ENCODE data around the gene TMC1. TPM values are rescaled to one million over a fixed set of nuclear protein-coding genes. Genes with fewer than 3 reads are reported as not detected.
"Not testable (repeated sequence)": the region's sequence is repeated elsewhere in the genome, so short reads cannot be mapped to it uniquely, and the experiment has no call there.

The TMC1 gene
- total RNA-seq, 1 donor = 1.3 TPM

DNA sequence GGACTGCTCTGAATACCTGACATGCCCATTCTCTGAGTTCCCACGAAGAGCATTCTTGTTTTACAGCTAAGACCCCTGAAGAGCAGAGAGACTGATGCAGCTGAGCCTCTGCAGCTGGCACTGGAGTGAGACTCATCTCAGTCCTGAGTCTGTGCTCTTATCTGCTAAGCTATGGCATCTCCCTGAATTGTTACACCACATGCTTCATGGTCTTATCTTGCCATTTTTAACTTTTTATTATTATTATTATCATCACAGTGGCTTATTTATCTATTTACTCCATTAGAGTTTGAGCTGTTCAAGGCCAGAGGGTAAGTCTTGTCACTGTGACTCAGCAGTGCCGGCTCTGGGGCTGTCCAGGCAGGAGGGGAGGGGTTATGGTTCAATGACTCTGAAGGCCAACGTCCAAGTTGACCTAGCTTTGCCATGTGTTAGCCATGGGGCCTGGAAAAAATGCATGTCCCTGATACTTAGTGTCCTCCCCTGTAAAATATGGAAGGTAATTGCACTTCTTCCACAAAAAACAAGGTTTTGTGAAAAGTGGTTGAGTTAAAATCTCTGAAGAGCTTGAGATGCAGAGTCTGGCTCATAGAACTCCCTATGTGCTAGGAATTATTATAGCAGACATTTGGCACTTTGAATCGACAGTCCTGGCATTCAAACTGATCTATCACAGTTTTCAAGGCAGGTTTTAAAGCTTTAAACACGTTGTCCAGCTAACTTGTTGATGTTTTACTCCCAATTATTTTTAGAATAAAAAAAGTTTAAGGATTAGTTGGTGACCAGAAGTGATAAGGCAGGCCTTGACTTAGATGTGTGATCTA lies 336.9 kb downstream of the TMC1 start:
- DNase-seq (ENCODE audit: low read depth) = peak; percentile 63
- no peak overlapping the region for H3K4me3 ChIP-seq (ENCODE audit: low read depth, low read length)
- TF ChIP-seq, protein P1, sequence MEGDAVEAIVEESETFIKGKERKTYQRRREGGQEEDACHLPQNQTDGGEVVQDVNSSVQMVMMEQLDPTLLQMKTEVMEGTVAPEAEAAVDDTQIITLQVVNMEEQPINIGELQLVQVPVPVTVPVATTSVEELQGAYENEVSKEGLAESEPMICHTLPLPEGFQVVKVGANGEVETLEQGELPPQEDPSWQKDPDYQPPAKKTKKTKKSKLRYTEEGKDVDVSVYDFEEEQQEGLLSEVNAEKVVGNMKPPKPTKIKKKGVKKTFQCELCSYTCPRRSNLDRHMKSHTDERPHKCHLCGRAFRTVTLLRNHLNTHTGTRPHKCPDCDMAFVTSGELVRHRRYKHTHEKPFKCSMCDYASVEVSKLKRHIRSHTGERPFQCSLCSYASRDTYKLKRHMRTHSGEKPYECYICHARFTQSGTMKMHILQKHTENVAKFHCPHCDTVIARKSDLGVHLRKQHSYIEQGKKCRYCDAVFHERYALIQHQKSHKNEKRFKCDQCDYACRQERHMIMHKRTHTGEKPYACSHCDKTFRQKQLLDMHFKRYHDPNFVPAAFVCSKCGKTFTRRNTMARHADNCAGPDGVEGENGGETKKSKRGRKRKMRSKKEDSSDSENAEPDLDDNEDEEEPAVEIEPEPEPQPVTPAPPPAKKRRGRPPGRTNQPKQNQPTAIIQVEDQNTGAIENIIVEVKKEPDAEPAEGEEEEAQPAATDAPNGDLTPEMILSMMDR (IDR thresholded peaks at IDR 0.05; ENCODE audit: insufficient read depth, low read depth, low read length) = no peak

DNA sequence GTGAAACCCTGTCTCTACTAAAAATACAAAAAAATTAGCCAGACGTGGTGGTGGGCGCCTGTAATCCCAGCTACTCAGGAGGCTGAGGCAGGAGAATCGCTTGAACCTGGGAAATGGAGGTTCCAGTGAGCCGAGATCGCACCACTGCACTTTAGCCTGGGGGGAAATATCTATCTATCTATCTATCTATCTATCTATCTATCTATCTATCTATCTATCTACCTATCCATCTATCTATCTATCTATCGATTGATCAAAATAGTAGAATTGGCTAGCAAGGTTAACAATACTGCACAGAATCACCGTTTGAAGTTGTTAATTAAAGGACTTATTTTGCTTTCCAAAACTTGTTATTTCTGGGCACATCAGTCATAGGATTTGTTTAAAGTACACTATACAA lies 341.4 kb downstream of the TMC1 start:
- not testable (repeated sequence) for H3K4me3 ChIP-seq (ENCODE audit: low read depth, low read length); DNase-seq (ENCODE audit: low read depth)

DNA sequence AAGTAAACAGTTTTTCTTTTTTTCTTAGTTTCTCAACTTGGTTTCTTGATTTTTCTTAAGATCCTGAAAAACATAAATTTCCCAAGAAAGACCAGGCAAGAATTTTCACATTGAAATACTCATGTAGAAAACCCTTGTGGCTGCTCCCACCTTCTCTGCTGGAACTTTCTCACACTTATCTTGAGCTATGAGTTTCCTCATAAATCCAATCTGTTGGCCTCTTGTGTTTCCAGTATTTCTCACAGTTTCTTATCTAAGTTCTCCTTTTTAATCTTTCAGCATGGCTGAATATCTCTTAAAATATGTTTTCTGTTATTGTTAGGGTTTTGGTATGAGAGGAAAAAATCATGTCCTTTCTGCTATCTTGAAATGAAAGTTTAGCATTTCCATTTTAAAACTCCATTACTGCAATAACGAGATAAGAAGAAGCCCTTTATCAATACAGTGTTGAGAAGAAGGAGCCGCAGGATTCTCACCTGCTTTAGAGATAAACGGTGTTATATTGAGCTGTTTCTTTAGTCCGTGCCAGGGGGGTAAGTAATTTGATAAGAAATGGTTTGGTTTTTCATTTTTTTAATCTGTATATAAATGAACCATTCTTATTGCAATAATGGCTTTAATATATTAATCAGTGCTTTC lies 342.2 kb downstream of the TMC1 start:
- peak; percentile 56 for DNase-seq (ENCODE audit: low read depth)
- TF ChIP-seq, protein P1 (IDR thresholded peaks at IDR 0.05; ENCODE audit: insufficient read depth, low read depth, low read length) = no peak

DNA sequence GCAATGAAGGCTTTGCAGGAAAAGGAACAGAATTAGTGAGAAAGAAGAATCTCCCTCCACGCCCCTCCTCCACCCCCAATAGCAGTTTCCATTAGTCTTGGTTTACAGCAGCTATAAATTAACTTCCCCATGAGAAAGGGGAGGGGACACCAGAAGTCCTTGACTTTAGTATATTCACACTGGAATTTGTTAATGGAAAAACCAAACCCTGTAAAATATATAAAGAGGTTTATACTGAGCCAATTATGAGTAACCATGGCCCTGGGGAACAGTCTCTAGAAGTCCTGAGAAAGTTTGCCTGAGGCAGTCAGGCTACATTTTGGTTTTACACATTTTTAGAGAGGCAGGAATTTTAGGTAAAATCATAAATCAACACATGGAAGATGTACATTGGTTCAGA lies 342.9 kb downstream of the TMC1 start:
- TF ChIP-seq, protein P1 (IDR thresholded peaks at IDR 0.05; ENCODE audit: insufficient read depth, low read depth, low read length) = no peak
- DNase-seq (ENCODE audit: low read depth) = no peak
- H3K4me3 ChIP-seq (ENCODE audit: low read depth, low read length) = no peak overlapping the region

More for the DNA sequence above, 342.2 kb downstream of the TMC1 start:
- H3K4me3 ChIP-seq (ENCODE audit: low read depth, low read length) = no peak overlapping the region

DNA sequence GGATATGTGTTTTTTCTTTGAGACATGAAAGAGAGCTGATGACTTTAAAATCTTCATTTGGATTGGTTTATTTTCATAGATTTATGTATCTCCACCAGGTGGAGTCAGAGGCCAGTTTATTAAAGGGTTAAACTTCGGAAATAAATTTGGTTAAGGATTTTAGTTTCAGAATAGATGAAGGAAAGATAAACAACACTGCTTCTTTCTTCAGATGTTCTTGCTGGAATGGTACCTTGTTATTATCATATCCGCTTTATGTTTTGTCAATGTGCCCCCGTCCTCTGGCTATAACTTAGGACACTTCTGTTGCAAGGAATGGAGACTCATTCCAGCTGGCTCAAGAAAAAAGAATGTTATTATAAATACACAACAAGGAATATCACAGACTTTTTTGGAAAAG lies 350.3 kb downstream of the TMC1 start:
- DNase-seq (ENCODE audit: low read depth) = peak; percentile 43

DNA sequence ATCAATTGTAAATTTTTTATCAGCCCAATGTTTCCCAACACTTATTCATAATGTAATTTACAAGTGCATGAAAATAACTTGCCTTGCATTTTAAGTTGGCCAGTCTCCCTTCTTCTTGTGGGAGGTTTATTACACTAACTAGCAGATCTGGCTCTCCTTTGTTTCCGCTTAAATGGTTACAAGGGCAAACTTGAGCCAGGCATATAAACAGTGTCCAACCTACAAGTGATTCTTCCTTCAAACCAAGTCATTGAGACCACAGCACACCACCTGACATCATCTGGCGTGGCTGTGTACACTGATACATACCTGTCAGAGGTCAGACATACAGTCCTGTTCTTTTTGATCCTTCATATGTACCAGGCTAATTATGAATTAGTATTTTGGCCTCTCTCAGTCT lies 351.3 kb downstream of the TMC1 start:
- TF ChIP-seq, protein P1 (IDR thresholded peaks at IDR 0.05; ENCODE audit: insufficient read depth, low read depth, low read length) = no peak
- no peak overlapping the region for H3K4me3 ChIP-seq (ENCODE audit: low read depth, low read length)
- DNase-seq (ENCODE audit: low read depth) = no peak

More for the DNA sequence above, 350.3 kb downstream of the TMC1 start:
- TF ChIP-seq, protein P1 (IDR thresholded peaks at IDR 0.05; ENCODE audit: insufficient read depth, low read depth, low read length) = peak; percentile 40
- H3K4me3 ChIP-seq (ENCODE audit: low read depth, low read length) = no peak overlapping the region

DNA sequence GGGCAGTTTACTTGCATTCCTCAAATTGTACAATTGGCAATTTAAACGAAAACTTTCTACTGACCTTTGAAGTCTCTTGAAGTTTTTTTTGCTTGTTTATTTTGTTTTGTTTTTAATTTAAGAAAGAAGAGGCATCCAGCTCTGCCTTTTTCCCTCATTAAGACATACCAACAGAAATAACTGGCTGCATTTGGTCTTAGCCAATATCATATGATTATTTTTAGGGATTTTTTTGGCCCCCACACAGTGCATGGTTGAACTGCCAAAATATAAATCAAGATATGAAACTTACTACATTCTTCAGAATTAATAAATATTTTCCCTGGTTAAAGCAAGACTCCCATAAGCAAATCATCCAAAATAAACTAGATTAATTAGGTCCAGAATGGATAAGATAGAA lies 352.0 kb downstream of the TMC1 start:
- no peak for DNase-seq (ENCODE audit: low read depth)
- TF ChIP-seq, protein P1 (IDR thresholded peaks at IDR 0.05; ENCODE audit: insufficient read depth, low read depth, low read length) = no peak
- H3K4me3 ChIP-seq (ENCODE audit: low read depth, low read length) = no peak overlapping the region

All from fibroblast of villous mesenchyme (primary cell).